ENCODE measurements around the gene STK11.

DNA sequence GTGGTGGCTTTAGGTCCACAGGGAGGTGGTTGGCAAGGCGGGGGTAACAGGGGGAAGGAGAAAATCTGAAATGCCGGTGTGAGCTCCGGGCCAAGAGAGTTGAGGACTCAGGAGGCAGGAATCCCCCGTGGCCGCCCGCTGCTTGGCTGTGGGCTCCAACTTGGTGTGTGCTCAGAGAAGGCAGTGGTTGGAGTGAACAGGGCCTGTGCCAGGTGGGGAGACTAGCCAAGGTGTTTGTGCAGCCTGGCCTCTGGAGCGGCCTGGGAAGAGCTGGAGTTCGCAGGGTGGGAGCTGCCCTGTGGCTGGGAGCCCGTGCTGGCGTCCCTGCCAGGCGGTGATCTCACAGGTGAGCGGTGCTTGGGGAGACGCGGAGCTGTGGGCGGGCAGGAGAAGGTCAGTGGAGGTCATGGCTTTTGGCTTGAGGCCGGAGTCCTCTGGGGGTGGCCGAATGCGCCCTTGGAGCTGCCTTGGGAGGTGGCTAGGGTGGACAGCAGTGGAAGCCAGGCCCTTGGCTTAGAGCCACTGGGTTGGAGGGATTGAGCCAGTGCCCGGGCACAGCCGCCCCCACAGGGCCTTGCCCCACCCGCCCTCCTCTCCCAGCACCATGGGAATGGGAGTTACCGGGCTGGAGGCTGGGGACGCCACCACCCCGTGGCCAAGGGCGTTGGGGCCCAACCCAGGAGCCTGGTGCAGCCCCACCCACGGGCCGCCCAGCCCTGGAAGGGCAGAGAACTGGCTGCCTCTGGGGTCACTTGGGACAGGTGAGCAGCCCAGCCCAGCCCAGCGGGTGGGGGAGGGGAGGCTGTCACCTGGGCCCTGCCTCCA lies 56.4 kb downstream of the STK11 start:
- TF ChIP-seq, protein P1, sequence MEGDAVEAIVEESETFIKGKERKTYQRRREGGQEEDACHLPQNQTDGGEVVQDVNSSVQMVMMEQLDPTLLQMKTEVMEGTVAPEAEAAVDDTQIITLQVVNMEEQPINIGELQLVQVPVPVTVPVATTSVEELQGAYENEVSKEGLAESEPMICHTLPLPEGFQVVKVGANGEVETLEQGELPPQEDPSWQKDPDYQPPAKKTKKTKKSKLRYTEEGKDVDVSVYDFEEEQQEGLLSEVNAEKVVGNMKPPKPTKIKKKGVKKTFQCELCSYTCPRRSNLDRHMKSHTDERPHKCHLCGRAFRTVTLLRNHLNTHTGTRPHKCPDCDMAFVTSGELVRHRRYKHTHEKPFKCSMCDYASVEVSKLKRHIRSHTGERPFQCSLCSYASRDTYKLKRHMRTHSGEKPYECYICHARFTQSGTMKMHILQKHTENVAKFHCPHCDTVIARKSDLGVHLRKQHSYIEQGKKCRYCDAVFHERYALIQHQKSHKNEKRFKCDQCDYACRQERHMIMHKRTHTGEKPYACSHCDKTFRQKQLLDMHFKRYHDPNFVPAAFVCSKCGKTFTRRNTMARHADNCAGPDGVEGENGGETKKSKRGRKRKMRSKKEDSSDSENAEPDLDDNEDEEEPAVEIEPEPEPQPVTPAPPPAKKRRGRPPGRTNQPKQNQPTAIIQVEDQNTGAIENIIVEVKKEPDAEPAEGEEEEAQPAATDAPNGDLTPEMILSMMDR (IDR thresholded peaks at IDR 0.05; ENCODE audit: poor library complexity, severe bottlenecking), result no peak
- TF ChIP-seq POLR2AphosphoS5 (IDR thresholded peaks at IDR 0.05), result no peak
- TF ChIP-seq, protein P2, sequence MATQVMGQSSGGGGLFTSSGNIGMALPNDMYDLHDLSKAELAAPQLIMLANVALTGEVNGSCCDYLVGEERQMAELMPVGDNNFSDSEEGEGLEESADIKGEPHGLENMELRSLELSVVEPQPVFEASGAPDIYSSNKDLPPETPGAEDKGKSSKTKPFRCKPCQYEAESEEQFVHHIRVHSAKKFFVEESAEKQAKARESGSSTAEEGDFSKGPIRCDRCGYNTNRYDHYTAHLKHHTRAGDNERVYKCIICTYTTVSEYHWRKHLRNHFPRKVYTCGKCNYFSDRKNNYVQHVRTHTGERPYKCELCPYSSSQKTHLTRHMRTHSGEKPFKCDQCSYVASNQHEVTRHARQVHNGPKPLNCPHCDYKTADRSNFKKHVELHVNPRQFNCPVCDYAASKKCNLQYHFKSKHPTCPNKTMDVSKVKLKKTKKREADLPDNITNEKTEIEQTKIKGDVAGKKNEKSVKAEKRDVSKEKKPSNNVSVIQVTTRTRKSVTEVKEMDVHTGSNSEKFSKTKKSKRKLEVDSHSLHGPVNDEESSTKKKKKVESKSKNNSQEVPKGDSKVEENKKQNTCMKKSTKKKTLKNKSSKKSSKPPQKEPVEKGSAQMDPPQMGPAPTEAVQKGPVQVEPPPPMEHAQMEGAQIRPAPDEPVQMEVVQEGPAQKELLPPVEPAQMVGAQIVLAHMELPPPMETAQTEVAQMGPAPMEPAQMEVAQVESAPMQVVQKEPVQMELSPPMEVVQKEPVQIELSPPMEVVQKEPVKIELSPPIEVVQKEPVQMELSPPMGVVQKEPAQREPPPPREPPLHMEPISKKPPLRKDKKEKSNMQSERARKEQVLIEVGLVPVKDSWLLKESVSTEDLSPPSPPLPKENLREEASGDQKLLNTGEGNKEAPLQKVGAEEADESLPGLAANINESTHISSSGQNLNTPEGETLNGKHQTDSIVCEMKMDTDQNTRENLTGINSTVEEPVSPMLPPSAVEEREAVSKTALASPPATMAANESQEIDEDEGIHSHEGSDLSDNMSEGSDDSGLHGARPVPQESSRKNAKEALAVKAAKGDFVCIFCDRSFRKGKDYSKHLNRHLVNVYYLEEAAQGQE (IDR thresholded peaks at IDR 0.05; ENCODE audit: borderline replicate concordance), result no peak
- no peak for TF ChIP-seq SMC3 (conservative IDR thresholded peaks at IDR 0.05; ENCODE audit: poor library complexity)

Data from neural cell (in vitro differentiated cells).